Activated gamma-delta T cell (primary cell): ENCODE data around the gene RRM2.
"Not testable (repeated sequence)": the region's sequence is repeated elsewhere in the genome, so short reads cannot be mapped to it uniquely, and the experiment has no call there.

Experiments
- DNase-seq: peaks from one replicate; lab custom pipeline; 2025; lab: John Stamatoyannopoulos, UW

Gene RRM2

DNA sequence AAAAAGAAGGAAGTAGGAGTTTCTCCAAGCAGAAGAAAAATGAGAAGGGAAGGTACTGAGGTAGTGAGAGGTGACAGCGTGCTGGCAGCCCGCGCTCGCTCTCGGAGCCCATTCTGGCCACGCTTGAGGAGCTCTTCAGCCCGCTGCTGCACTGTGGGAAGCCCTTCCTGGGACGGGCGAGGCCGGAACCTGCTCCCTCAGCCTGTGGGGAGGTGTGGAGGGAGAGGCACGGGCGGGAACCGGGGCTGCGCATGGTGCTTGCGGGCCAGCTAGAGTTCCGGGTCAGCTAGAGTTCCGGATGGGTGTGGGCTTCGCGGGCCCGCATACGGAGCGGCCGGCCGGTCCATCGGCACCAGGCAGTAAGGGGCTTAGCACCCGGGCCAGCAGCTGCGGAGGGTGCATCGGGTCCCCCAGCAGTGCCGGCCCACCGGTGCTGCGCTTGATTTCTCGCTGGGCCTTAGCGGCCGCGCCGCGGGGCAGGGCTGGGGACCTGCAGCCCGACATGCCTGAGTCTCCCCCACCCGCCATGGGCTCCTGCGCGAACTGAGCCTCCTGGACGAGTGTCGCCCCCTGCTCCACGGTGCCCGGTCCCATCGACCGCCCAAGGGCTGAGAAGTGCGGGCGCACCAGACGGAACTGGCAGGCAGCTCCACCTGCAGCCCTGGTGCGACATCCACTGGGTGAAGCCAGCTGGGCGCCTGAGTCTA, 31.2 kb upstream of the RRM2 start:
- DNase-seq: no peak

- DNase-seq: not testable (repeated sequence)
Observed at GRCh38 chr2:10091889-10092244, 30.7 kb upstream of the RRM2 start.

DNA sequence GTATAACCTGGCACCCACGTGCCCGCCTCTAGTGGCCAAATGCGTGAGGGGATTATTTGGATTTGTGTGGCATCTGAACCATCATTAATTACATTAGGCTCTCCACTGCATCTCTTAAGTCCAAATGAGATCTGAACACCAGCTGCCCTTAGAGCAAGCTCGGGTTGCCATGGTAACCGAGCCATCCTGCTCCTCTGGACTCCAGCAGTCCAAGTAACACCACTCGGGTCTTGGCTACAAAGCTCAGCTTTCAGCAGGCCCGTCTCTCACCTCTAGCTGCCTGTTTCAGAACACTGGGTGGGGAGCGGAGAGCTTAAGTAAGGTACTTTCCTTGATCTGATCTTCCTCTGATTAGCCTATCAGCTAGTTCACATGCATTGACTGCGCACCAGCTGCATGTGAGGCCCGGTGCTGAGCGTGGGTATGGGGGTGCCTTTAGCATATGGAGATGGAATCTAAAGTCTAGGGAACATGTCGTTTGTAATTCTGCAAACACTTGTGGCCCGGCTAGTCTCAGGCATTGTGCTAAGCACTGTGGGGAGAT, 28.2 kb upstream of the RRM2 start:
- DNase-seq: no peak

DNA sequence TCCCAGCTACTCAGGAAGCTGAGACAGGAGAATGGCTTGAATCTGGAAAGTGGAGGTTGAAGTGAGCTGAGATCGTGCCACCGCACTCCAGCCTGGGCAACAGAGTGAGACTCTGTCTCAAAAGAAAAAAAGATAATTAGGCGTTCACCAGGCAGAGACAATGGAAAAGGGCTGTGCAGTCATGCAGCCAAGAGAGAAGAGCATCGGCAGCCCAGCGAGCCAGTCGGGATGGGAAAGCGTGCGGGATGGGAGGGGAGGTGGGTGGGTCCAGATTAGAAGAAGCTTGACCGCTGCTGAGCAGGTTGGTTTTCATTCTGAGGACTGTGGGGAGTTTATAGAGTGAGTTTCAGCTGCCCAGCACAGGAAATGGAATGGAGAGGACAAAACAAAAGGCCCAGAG, 27.4 kb upstream of the RRM2 start:
- no peak for DNase-seq

DNA sequence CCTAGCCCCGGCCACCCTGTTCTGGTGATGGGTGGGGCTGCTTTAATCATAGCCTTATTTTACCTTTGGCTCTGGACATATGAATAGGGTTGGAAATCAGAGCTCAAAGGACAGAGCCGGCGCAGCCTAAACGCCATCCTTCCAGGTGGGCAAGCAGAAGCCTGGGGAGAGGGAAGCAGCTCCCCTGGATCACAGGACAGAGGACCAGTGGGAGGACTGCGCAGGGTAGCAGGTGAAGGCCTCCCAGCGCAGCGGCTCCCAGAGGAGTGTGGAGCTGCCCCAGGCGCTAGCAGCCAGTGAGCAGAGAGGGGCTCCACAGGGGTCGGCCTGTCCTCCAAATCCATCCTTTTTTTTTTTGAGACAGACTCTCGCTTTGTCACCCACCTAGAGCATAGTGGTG, 25.9 kb upstream of the RRM2 start:
- no peak for DNase-seq

DNA sequence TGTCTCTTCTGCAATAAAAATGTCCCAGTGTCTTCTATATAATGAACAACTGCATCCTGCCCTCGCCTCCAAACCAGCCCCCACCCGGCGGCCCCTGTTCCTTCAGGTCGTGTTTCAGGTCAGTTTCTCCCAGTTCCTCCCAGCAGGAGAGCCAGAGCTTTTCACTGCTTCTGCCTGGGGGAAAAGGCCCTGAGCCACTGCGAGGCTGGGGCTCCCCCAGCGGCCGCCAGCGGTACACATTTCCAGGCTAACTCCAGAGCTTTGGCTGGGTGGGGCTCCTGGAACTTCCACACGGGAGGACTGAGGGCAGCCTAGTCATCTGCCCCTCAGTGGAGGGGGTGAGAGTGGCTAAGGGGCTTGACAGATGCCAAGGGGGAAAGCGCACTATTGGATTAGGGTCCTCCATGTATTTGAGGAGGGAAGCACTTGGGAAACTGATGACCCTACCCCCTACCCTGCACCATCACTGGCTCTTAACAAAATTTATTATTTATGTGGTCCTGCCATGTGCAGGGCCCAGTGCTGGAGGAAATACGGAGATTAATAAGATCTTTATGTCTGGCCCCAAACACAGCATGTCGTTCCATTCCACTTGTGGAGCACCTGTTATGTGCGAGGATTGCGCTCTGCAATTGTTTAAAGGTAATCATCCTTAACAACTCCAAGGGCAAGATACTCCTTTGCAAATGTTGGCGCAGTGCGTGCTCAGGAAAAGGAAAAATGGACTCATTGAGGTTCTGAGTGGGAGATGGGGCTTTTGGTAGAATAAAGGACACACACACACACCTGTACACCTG, 25.0 kb upstream of the RRM2 start:
- DNase-seq: no peak

DNA sequence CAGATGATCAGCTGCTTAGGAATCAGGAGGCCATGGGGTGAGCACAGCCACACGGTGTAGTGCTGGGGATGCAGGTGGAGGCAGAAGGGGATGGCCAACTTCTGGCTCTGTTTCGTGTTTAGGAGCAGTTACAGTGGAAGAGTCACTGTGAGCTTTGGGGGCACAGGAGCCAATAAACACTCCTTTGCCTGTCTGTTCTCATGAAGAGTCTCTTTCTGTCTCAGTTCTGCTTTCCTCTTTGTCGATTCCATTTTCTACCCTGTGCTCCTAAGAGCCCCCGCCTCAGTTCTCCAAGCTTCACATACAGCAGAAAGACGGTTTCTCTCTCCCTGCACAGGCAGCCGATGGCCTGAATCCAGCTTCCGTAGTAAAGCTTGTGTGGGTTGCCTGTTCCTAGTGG, 21.0 kb upstream of the RRM2 start:
- no peak for DNase-seq

DNA sequence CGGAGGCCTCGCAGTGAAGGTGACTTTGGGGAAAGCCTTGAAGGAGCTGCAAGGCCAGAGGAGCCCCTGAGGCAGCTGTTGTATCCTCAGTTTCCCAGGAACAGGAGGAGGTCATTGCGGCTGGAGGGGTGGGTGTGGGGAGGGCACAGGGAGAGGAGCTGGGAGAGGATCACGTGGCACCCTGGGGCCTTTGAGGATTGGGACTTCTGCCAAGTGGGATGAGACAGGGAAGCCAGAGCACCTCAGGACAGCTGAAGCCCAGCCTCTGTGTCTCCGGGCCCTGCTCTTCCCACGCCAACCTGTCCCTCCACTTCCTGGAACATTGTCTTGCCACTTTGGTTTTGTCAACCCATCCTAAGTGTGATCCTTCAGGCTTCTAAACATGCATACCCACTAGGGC, 19.4 kb upstream of the RRM2 start:
- DNase-seq: no peak

DNA sequence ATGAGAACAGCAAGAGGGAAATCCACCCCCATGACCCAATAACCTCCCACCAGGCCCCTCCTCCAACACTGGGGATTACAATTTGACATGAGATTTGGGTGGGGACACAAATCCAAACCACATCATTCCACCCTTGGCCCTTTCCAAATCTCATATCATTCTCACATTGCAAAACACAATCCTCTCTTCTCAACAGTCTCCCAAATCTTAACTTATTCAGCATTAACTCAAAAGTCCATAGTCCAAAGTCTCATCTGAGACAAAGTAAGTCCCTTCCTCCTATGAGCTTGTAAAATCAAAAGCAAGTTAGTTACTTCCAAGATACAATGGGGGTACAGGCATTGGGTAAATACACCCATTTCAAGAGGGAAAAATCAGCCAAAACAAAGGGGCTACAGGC, 17.6 kb upstream of the RRM2 start:
- not testable (repeated sequence) for DNase-seq

GRCh38 chr2:10109311-10109710, 13.2 kb upstream of the RRM2 start:
- no peak for DNase-seq

DNA sequence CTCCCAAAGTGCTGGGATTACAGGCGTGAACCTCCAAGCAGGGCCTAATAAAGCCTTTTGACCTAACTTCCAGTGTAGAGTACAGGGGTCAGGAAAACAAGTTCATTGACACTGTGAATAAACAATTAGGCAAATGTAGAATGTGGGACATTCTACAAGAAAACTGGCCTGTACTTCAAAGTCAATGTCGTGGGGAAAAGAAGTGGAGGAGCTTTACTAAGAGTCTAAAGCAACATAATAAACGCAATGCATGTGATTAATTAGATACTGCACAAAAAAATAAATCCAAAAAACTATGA, 3.6 kb upstream of the RRM2 start:
- DNase-seq: no peak

DNA sequence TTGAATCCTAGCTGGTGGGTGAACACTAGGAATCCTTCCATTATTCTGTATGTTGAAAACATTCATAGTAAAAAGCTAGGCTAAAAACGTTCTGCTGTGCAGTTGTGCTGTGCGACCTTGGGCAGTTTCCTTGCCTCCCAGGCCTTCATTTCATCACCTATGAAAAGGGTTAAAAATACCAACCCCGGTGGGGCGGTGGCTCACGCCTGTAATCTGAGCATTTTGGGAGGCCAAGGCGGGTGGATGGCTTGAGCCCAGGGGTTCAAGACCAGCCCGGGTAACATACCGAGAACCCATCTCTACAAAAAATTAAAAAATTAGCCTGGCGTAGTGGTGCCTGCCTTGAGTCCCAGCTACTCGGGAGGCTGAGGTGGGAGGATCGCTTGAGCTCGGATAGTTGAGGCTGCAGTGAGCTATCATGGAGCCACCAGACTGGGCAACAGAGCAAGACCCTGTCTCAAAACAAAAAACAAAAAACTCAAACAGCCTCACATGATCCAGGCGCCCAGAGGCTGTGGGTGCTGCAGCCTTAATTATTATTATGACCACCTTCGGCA, 2.9 kb upstream of the RRM2 start:
- DNase-seq: no peak

- DNase-seq: peak; percentile 85
Observed at GRCh38 chr2:10120158-10120876, 2.2 kb upstream of the RRM2 start.

- DNase-seq: no peak
Observed at GRCh38 chr2:10120877-10121574, 1.5 kb upstream of the RRM2 start.

GRCh38 chr2:10123281-10123680, 742 bp downstream of the RRM2 start:
- DNase-seq: no peak

DNA sequence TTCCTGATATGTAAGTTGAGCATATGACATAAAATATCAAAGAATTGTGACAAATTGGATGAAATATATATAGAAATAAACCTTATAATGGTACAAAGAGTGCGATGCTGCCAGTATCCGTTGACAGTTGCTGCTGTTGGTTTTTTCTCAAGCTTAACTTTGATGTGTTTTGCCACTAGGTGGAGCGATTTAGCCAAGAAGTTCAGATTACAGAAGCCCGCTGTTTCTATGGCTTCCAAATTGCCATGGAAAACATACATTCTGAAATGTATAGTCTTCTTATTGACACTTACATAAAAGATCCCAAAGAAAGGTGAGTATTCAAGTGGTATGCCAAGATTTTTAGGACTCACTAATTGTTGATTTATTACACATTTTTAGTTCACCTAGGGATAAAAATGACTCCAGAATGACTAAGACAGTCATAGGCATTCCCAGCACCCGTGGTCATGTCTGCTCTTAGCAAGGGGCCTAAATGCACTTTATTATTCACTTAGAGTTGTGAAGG, 2.1 kb downstream of the RRM2 start:
- no peak for DNase-seq

GRCh38 chr2:10125842-10126631, 3.5 kb downstream of the RRM2 start:
- no peak for DNase-seq

- DNase-seq: no peak
Observed at GRCh38 chr2:10126632-10127026, 4.1 kb downstream of the RRM2 start.

GRCh38 chr2:10128420-10128819, 5.9 kb downstream of the RRM2 start:
- no peak for DNase-seq

DNA sequence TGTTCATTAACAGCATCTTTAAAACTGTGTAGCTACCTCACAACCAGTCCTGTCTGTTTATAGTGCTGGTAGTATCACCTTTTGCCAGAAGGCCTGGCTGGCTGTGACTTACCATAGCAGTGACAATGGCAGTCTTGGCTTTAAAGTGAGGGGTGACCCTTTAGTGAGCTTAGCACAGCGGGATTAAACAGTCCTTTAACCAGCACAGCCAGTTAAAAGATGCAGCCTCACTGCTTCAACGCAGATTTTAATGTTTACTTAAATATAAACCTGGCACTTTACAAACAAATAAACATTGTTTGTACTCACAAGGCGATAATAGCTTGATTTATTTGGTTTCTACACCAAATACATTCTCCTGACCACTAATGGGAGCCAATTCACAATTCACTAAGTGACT, 7.0 kb downstream of the RRM2 start:
- no peak for DNase-seq

DNA sequence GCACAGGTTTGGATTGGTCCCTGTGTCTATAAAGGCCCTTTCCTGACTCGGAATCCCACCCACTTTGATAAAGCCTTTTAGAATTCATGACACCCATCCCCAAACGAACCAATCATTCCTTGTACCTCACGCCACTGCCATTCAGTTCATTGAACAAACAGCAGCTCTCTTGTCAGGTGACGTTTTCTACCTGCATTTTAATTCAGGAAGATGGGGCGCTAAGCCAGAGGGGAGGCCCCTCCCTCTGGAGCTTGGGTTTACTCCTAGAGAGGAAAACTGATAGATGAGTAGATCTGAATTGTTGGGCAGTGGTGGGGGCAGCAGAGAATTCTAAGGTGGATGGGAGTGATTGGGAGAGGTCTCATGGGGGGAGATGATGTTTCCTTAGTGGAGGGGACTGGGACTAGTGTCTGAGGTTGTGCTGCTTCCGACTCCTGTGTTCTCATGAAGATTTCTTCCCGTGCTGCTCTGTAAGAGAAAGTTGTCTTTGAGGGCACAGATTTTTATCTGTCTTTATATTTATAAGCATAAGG, 9.6 kb downstream of the RRM2 start:
- no peak for DNase-seq
